ENCODE measurements around the gene KLHL41.

DNA sequence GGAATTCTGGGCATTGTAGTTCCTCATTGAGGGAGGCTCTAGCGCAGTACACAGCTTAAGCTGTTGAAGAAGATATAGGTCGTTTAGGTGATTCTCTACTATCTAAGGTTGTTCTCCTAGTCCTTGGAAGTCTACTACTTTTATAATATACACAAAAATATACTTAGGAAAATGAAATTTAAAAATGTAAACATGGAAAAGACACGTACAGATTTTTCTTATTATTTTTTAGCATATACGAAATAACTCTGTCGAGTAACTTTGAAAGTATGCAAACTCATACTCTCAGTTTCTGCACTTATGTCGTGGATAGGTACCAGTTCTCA lies 64.4 kb downstream of the KLHL41 start:
- TF ChIP-seq, protein P1, sequence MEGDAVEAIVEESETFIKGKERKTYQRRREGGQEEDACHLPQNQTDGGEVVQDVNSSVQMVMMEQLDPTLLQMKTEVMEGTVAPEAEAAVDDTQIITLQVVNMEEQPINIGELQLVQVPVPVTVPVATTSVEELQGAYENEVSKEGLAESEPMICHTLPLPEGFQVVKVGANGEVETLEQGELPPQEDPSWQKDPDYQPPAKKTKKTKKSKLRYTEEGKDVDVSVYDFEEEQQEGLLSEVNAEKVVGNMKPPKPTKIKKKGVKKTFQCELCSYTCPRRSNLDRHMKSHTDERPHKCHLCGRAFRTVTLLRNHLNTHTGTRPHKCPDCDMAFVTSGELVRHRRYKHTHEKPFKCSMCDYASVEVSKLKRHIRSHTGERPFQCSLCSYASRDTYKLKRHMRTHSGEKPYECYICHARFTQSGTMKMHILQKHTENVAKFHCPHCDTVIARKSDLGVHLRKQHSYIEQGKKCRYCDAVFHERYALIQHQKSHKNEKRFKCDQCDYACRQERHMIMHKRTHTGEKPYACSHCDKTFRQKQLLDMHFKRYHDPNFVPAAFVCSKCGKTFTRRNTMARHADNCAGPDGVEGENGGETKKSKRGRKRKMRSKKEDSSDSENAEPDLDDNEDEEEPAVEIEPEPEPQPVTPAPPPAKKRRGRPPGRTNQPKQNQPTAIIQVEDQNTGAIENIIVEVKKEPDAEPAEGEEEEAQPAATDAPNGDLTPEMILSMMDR (IDR thresholded peaks at IDR 0.05 in 2 of 3, conservative IDR thresholded peaks at IDR 0.05 in 1 of 3; ENCODE audit: borderline replicate concordance in 1 of 3, insufficient read depth in 1 of 3, low read depth in 2 of 3, low read length in 2 of 3): no peak
- TF ChIP-seq EGR1 (IDR thresholded peaks at IDR 0.05; ENCODE audit: low read depth) (no peak), EZH2 (IDR thresholded peaks at IDR 0.05) (no peak), FOSL1 (IDR thresholded peaks at IDR 0.05; ENCODE audit: low read depth) (no peak), POLR2A (IDR thresholded peaks at IDR 0.05; ENCODE audit: borderline replicate concordance, extremely low read depth, insufficient read depth, insufficient read length) (no peak), EZH2phosphoT487 (IDR thresholded peaks at IDR 0.05; ENCODE audit: borderline replicate concordance) (no peak), ZNF274 (IDR thresholded peaks at IDR 0.05; ENCODE audit: low read depth, low read length) (no peak), YY1 (IDR thresholded peaks at IDR 0.05; ENCODE audit: extremely low read depth, insufficient replicate concordance, low read depth, low read length) (no peak), RAD21 (IDR thresholded peaks at IDR 0.05; ENCODE audit: low read depth) (no peak), SP1 (IDR thresholded peaks at IDR 0.05; ENCODE audit: low read depth) (no peak), JUND (IDR thresholded peaks at IDR 0.05) (no peak)

Data from HCT116 (cell line).